AG09309 (cell line): ENCODE measurements around the gene ACSL1.

Source experiments
- DNase-seq: peaks from one replicate; pipeline ENCODE4 v3.0.0-alpha.2; 2010; ENCODE audit warnings: low read depth
- H3K4me3 ChIP-seq: 2 replicates; pipeline ENCODE4 v1.5.1; 2011; ENCODE audit warnings: mild to moderate bottlenecking, low read depth, low read length, moderate library complexity; ENCODE audit not compliant: control insufficient read depth
- TF ChIP-seq, protein P1 (sequence below): IDR thresholded peaks from 2 replicates; pipeline ENCODE4 v1.5.1; 2011; ENCODE audit warnings: mild to moderate bottlenecking, low read depth, low read length, inconsistent platforms; ENCODE audit not compliant: insufficient read depth, control insufficient read depth; ENCODE audit errors: missing control alignments

Gene ACSL1

DNA sequence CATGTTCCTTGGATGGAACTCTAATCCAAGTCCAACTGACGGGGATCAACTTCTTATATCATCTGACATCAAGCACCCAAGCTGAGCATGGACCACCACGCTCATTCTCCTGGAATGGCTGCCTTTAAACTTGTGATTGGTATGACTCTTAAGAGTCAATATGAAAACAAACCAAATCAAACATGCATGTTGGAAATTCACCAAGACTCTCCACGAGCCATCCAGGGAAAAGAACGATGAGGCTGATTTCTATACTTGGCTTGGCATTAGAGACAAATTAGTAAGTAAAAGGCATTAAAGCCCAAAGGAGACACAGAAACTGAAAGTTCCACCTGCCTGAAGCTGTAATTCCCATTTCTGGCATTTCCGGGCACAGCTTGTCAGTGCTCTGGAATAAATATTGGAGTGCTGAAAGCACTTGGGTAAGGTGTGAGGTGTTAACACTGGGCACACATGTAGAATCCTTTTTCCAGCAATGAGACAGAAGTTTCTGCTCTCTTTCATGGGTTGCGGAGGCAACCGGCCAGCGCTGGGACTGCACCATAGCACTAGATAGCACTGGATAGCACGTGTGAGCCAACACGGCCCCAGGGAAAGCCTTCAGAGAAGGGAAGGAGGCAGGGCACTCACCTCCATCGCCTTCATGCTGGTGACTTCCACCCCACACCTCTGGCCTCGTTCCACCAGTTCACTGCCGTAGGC, 49.8 kb downstream of the ACSL1 start:
- H3K4me3 ChIP-seq = no peak overlapping the region
- no peak for DNase-seq
- TF ChIP-seq, protein P1, sequence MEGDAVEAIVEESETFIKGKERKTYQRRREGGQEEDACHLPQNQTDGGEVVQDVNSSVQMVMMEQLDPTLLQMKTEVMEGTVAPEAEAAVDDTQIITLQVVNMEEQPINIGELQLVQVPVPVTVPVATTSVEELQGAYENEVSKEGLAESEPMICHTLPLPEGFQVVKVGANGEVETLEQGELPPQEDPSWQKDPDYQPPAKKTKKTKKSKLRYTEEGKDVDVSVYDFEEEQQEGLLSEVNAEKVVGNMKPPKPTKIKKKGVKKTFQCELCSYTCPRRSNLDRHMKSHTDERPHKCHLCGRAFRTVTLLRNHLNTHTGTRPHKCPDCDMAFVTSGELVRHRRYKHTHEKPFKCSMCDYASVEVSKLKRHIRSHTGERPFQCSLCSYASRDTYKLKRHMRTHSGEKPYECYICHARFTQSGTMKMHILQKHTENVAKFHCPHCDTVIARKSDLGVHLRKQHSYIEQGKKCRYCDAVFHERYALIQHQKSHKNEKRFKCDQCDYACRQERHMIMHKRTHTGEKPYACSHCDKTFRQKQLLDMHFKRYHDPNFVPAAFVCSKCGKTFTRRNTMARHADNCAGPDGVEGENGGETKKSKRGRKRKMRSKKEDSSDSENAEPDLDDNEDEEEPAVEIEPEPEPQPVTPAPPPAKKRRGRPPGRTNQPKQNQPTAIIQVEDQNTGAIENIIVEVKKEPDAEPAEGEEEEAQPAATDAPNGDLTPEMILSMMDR = no peak

DNA sequence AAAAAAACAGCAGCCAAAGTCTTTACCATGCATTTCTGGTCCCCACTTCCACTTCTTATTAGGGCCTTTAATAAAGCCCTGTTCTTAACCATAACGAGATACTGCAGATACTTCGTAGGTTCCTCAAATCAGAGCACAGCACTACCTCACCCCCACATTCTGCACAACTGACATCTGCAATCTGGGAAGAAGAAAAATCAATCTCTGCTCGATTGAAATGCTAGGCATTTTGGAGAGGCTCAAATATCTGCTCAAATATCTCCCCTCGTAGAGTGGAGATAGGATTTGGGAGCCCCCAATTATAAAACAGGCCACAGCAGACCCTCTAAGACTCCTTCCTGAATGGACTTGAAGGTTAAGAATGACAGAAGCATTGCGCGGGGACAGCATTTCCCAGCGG, 51.6 kb downstream of the ACSL1 start:
- no peak for DNase-seq
- no peak overlapping the region for H3K4me3 ChIP-seq
- TF ChIP-seq, protein P1 = no peak

DNA sequence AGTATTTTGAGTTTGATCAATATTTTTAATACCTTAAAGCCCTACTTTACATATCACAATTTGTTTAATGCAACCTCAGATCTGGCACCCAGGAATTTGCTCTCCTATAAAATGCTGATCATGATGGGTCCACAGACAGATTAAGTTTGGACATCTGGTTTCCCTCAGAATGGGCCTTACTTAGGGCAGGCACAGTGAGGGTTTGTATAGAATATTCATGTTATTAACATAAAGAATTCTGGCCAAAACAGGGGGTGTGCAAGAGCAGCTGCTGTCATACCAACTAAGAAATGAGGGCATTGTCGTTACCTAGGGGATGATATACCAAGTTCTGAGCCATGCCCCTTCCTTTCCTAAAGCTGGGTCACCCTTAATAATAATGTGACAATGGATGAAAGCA, 54.4 kb downstream of the ACSL1 start:
- TF ChIP-seq, protein P1 = no peak
- DNase-seq = no peak
- H3K4me3 ChIP-seq = no peak overlapping the region

DNA sequence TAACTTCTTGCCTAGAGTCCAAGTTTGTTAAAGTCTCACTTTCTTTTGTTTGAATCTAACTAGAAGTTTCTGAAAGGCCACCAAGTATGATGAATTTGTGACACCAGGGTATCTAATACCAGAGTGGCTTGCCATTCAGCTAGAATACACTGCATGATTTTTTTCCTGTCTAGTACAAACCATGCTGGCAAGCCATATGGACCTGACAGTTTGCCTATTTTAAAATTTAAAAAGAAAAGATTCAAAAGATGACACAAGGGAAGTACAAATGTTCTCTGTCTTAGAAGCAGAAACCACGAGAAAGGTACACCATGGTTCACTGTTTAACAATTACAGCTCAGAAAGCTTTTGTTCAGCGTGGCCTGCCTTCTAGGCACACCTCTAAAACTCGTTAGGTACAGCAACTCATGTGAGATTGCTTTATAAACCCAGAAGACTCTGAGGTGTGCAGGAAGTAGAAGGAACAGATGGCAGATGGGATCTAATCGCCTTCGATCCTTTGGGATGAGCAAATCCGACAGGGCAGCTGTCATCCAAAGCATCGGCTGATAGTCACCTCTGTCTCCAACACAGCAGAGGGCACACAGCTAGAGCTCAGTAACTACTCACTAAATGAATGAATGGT, 56.5 kb downstream of the ACSL1 start:
- no peak for DNase-seq
- no peak overlapping the region for H3K4me3 ChIP-seq
- TF ChIP-seq, protein P1 = no peak

DNA sequence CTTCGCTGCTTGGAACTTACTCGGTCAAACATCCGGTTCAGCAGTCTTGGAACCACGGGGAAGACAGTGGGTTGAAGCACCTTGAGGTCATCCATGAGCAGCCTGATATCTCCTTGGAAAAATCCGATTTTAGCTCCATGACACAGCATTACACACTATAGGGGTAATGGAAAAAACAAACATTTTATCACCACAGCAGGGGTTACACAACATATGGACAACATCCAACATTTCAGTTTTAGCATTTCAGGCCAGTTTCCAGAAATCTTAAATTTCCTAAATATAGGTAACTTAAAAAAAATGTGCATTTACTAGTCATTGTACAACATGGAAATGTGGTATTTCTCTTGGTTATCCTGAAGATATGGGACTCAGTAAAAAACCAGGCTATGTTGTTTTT, 57.5 kb downstream of the ACSL1 start:
- TF ChIP-seq, protein P1 = no peak
- H3K4me3 ChIP-seq = no peak overlapping the region
- DNase-seq = no peak

DNA sequence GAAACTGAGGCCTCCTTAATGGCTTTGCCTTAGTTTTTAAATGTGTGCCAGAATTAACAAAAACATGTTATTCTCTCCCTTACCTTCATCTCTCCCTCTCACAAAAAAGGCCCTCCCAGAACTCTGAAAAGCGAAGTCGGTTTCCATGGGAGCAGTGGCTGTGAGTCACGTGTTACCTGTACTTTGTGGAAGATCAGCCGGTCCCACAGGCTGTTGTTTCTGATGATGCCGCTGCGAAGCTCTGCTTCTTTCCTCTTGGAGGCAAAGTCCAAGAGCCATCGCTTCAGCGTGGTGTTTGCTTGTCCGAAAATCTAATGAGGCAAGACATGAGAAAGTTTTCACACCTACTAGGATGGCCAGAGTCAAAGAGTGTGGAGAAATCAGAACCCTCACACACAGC, 59.3 kb downstream of the ACSL1 start:
- DNase-seq = no peak
- TF ChIP-seq, protein P1 = no peak
- no peak overlapping the region for H3K4me3 ChIP-seq
